NK-92 (cell line): ENCODE results near the gene HMCN1.
"Not testable (repeated sequence)": the region's sequence is repeated elsewhere in the genome, so short reads cannot be mapped to it uniquely, and the experiment has no call there.

Experiments
- DNase-seq: peaks from one replicate; lab custom pipeline; 2025; ENCODE audit not compliant: unreplicated experiment; lab: John Stamatoyannopoulos, UW

The HMCN1 gene

GRCh38 chr1:186186251-186186650 lies 452.1 kb downstream of the HMCN1 start:
- DNase-seq = not testable (repeated sequence)

GRCh38 chr1:186187601-186188000 lies 453.4 kb downstream of the HMCN1 start:
- no peak for DNase-seq

GRCh38 chr1:186188004-186188539 lies 453.9 kb downstream of the HMCN1 start:
- DNase-seq = no peak

- no peak for DNase-seq
These were observed 454.5 kb downstream of the HMCN1 start for GRCh38 chr1:186188736-186189135.

- DNase-seq = no peak
These were observed 455.0 kb downstream of the HMCN1 start for GRCh38 chr1:186189156-186189555.

- no peak for DNase-seq
These were observed 457.3 kb downstream of the HMCN1 start for GRCh38 chr1:186191511-186191910.

- no peak for DNase-seq
These were observed 459.0 kb downstream of the HMCN1 start for GRCh38 chr1:186193224-186193623.

GRCh38 chr1:186194107-186194756 lies 460.0 kb downstream of the HMCN1 start:
- no peak for DNase-seq

- no peak for DNase-seq
These were observed 461.3 kb downstream of the HMCN1 start for GRCh38 chr1:186195377-186195931.

- DNase-seq = no peak
These were observed 468.1 kb downstream of the HMCN1 start for GRCh38 chr1:186202271-186202764.

GRCh38 chr1:186202776-186203175 lies 468.6 kb downstream of the HMCN1 start:
- no peak for DNase-seq

- DNase-seq = no peak
These were observed 471.9 kb downstream of the HMCN1 start for GRCh38 chr1:186206048-186206570.

GRCh38 chr1:186207391-186208085 lies 473.3 kb downstream of the HMCN1 start:
- DNase-seq = no peak

GRCh38 chr1:186208405-186209129 lies 474.4 kb downstream of the HMCN1 start:
- DNase-seq = no peak

- DNase-seq = no peak
These were observed 476.1 kb downstream of the HMCN1 start for GRCh38 chr1:186210258-186210657.

- DNase-seq = not testable (repeated sequence)
These were observed 477.4 kb downstream of the HMCN1 start for GRCh38 chr1:186211583-186211982.

GRCh38 chr1:186212568-186213224 lies 478.5 kb downstream of the HMCN1 start:
- no peak for DNase-seq

GRCh38 chr1:186213225-186213607 lies 479.0 kb downstream of the HMCN1 start:
- DNase-seq = no peak

- no peak for DNase-seq
These were observed 480.6 kb downstream of the HMCN1 start for GRCh38 chr1:186214791-186215190.

- no peak for DNase-seq
These were observed 481.4 kb downstream of the HMCN1 start for GRCh38 chr1:186215636-186216035.
